NK-92 (cell line): ENCODE measurements around the gene CHRNB4.
"Not testable (repeated sequence)": the region's sequence is repeated elsewhere in the genome, so short reads cannot be mapped to it uniquely, and the experiment has no call there.

Source experiments
- DNase-seq: peaks from one replicate; lab custom pipeline; 2025; ENCODE audit not compliant: unreplicated experiment; lab: John Stamatoyannopoulos, UW

CHRNB4 gene

GRCh38 chr15:78618064-78618463 lies 22.9 kb downstream of the CHRNB4 start:
- DNase-seq: no peak

- DNase-seq: no peak
These were observed 23.5 kb downstream of the CHRNB4 start for GRCh38 chr15:78617516-78617915.

- no peak for DNase-seq
These were observed 23.9 kb downstream of the CHRNB4 start for GRCh38 chr15:78617076-78617475.

GRCh38 chr15:78616506-78616905 lies 24.5 kb downstream of the CHRNB4 start:
- no peak for DNase-seq

- no peak for DNase-seq
These were observed 25.8 kb downstream of the CHRNB4 start for GRCh38 chr15:78615151-78615589.

- DNase-seq: no peak
These were observed 27.0 kb downstream of the CHRNB4 start for GRCh38 chr15:78614021-78614420.

- DNase-seq: not testable (repeated sequence)
These were observed 31.5 kb downstream of the CHRNB4 start for GRCh38 chr15:78609551-78609950.

GRCh38 chr15:78605680-78606079 lies 35.3 kb downstream of the CHRNB4 start:
- DNase-seq: no peak

- no peak for DNase-seq
These were observed 35.8 kb downstream of the CHRNB4 start for GRCh38 chr15:78605201-78605600.

GRCh38 chr15:78604420-78604819 lies 36.6 kb downstream of the CHRNB4 start:
- DNase-seq: no peak

GRCh38 chr15:78603467-78603866 lies 37.5 kb downstream of the CHRNB4 start:
- no peak for DNase-seq

GRCh38 chr15:78599189-78599588 lies 41.8 kb downstream of the CHRNB4 start:
- DNase-seq: no peak

- no peak for DNase-seq
These were observed 42.7 kb downstream of the CHRNB4 start for GRCh38 chr15:78598348-78598747.

- DNase-seq: no peak
These were observed 43.4 kb downstream of the CHRNB4 start for GRCh38 chr15:78597583-78597982.

- DNase-seq: no peak
These were observed 66.1 kb downstream of the CHRNB4 start for GRCh38 chr15:78574944-78575343.
